Left lung (tissue), 10 donors: Measurements from ENCODE around the gene CUTC. TPM values are rescaled to one million over a fixed set of nuclear protein-coding genes. Genes with fewer than 3 reads are reported as not detected.

Source experiments
- ATAC-seq: fragments of 200-7000 bp; cut with Tn5 transposase; one replicate; pipeline ENCODE4 v1.9.1; 2020; ENCODE audit warnings: moderate library complexity
- DNase-seq, 4 donors: peaks; one replicate each; pipeline ENCODE4 v3.0.0-alpha.2; 2013 to 2020
- H3K27ac ChIP-seq, 2 donors: fragments of 200-600 bp; sonication (generic) in 1 of 2; one replicate each; pipeline versions ENCODE4 v1.5.0 to v1.8.0; 2020 to 2021
- H3K27me3 ChIP-seq, 2 donors: fragments of 200-600 bp; sonication (generic) in 1 of 2; one replicate each; pipeline versions ENCODE4 v1.5.0 to v1.8.0; 2020 to 2021
- H3K36me3 ChIP-seq, 2 donors: fragments of 200-600 bp; sonication (generic) in 1 of 2; one replicate each; pipeline versions ENCODE4 v1.5.0 to v1.8.0; 2020 to 2021
- H3K4me1 ChIP-seq, 2 donors: fragments of 200-600 bp; one replicate each; pipeline ENCODE4 v1.8.0; 2021
- H3K4me3 ChIP-seq, 2 donors: fragments of 200-600 bp; sonication (generic) in 1 of 2; one replicate each; pipeline versions ENCODE4 v1.5.0 to v1.8.0; 2020 to 2021; ENCODE audit warnings: mild to moderate bottlenecking in 1 of 2
- H3K9me3 ChIP-seq, 2 donors: fragments of 200-600 bp; sonication (generic) in 1 of 2; one replicate each; pipeline versions ENCODE4 v1.5.0 to v1.8.0; 2020 to 2021
- intact Hi-C, 2 donors: fragments of 100-400 bp; cut with DNase I; formaldehyde crosslinking; loops; one replicate each; pipeline versions ENCODE4 v1.11.2 to v1.14.2; 2022
- polyA plus RNA-seq, 6 donors: library from polyadenylated mRNA; unstranded; fragments of 120-200 nt; gene quantifications; one replicate each; pipeline ENCODE4 v1.2.1, GENCODE V29; 2013; ENCODE audit not compliant: insufficient read length in 6 of 6
- total RNA-seq, 2 donors: library from RNA; stranded (reverse); fragmentation: NEBNext Ultra II Directional; extraction: Animal tissue kit (Norgen Biotek cat#: 25700); gene quantifications; one replicate each; pipeline ENCODE4 v1.2.1, GENCODE V29; 2021
- TF ChIP-seq, protein P1 (sequence below), 2 donors: fragments of 200-600 bp; sonication (generic) in 1 of 2; IDR thresholded peaks; one replicate each; pipeline versions ENCODE4 v1.5.0 to v1.8.0; 2021; ENCODE audit warnings: antibody characterized with exemption in 2 of 2
- donor health status: DM: no; HTN: yes; CAD: no.
- donor health status: DM: no; HTN: no; CAD: no.

The CUTC gene
- total and polyA plus RNA-seq, 8 donors, result 12.3 to 28.4 (median 22.4) TPM

DNA sequence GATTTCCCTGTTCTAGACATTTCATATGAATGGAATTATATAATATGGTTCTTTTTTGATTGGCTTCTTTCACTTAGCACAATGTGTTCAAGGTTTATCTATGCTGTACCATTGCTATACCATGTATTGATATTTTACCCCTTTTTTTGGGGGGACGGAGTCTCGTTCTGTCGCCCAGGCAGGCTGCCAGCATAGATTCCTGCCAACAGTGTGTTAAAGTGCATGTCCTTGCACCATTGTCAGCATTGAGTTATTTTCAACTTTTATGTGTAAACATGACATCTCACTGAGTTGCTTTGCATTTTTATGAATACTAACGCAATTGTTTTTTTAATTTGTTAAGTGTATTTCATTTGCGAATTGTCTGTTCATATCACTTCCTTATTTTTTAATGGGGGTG is 55.3 kb downstream of the CUTC start:
- ATAC-seq, result no peak
- H3K27me3 ChIP-seq, result no peaks in the 10 kb centered on the region
- no peak overlapping the region for H3K4me3 ChIP-seq
- intact Hi-C loops, result no loop called here
- no peaks in the 10 kb centered on the region for H3K4me1 ChIP-seq
- no peaks in the 10 kb centered on the region for H3K36me3 ChIP-seq
- H3K9me3 ChIP-seq, result no peaks in the 10 kb centered on the region
- no peak overlapping the region for H3K27ac ChIP-seq
- TF ChIP-seq, protein P1, sequence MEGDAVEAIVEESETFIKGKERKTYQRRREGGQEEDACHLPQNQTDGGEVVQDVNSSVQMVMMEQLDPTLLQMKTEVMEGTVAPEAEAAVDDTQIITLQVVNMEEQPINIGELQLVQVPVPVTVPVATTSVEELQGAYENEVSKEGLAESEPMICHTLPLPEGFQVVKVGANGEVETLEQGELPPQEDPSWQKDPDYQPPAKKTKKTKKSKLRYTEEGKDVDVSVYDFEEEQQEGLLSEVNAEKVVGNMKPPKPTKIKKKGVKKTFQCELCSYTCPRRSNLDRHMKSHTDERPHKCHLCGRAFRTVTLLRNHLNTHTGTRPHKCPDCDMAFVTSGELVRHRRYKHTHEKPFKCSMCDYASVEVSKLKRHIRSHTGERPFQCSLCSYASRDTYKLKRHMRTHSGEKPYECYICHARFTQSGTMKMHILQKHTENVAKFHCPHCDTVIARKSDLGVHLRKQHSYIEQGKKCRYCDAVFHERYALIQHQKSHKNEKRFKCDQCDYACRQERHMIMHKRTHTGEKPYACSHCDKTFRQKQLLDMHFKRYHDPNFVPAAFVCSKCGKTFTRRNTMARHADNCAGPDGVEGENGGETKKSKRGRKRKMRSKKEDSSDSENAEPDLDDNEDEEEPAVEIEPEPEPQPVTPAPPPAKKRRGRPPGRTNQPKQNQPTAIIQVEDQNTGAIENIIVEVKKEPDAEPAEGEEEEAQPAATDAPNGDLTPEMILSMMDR (IDR thresholded peaks at IDR 0.05), result no peak
- DNase-seq, result no peak

DNA sequence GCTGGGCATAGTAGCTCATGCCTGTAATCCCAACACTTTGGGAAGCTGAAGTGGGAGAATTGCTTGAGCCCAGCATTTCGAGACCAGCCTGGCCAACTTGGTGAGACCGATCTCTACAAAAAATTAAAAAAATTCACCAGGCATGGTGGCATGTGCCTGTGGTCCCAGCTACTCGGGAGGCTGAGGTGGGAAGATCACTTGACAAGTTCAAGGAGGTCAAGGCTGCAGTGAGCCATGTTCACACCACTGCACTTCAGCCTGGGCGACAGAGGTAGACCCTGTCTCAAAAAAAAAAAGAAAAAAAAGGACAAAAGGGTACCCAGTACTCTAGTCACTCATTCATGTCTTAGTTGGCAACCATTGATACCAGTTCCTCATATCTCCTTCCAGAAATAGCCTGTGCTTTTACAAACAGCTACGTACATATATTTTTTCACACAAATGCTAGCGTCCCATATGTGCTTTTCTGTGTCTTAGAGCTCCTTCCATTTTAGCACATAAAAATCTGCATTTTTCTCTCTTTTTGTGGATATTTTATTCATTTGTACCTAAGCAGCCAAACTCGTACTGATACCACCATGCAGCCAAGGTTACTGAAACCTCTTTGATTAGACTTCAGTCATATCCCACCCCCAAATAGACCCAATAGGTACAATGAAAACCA is 55.9 kb downstream of the CUTC start:
- no peak for DNase-seq
- TF ChIP-seq, protein P1 (IDR thresholded peaks at IDR 0.05), result no peak
- intact Hi-C loops, result no loop called here
- H3K4me1 ChIP-seq, result no peaks in the 10 kb centered on the region
- H3K36me3 ChIP-seq, result no peaks in the 10 kb centered on the region
- ATAC-seq, result no peak
- peak overlapping the region in 1 of 2 donors; percentile 8 for H3K27ac ChIP-seq
- no peaks in the 10 kb centered on the region for H3K9me3 ChIP-seq
- no peaks in the 10 kb centered on the region for H3K27me3 ChIP-seq
- no peak overlapping the region for H3K4me3 ChIP-seq

DNA sequence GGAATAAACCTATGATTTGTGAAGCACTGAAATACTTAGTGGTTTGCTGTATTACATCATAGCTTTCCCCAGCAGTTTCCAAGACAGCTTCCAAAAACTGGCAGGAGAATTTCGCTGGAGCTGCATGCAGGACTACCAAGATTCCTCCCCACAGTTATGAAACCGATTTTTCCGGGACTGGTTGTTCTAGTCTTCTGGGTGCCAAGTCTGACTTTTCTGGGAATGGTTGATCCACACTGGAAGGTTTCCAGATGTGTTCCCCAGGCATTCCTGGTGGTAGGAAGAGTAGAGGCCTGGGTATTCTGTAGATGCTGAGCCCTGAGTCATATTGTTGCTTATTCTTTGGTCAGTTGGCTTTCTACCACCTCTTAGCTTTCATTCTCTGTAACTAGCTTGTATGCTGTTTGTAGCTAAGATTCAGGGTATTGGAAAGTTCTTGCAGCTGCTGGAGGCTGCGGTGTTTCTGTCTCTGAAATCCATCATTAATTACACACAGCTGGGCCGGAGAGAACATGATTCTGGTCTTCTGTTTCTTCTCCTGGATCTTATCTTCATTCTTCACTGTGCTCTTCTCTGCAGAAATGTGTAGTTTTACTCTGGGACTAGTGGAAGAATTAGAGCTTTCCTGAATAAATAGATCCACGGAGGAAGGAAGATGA is 56.7 kb downstream of the CUTC start:
- H3K4me1 ChIP-seq, result no peaks in the 10 kb centered on the region
- TF ChIP-seq, protein P1 (IDR thresholded peaks at IDR 0.05), result no peak
- no peaks in the 10 kb centered on the region for H3K36me3 ChIP-seq
- DNase-seq (peak in 1 of 4 donors; percentile 17), ATAC-seq (peak; percentile 72)
- H3K4me3 ChIP-seq, result no peak overlapping the region
- no peaks in the 10 kb centered on the region for H3K9me3 ChIP-seq
- intact Hi-C loops, result no loop called here
- H3K27me3 ChIP-seq, result no peaks in the 10 kb centered on the region
- H3K27ac ChIP-seq, result peak overlapping the region in 1 of 2 donors; percentile 8

DNA sequence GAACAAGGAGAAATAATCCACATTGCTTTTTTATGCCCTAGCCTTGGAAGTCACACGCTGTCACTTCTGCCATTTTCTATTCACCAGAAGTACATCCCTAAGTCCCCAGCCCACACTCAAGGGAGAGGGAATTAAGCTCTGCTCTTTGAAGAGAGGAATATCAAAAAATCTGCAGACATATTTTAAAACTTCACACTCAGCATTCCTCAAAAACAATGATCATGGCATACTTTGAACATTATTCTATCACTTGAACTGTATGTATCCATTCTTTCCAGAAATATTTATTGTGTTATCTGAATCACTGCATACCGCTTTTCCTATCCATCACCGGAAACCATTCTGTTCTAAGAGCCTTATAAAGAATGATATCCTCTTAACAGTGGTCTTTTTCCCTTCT is 59.8 kb downstream of the CUTC start:
- ATAC-seq, result no peak
- no peaks in the 10 kb centered on the region for H3K27me3 ChIP-seq
- no peaks in the 10 kb centered on the region for H3K4me1 ChIP-seq
- DNase-seq, result no peak
- no peak overlapping the region for H3K27ac ChIP-seq
- no peaks in the 10 kb centered on the region for H3K36me3 ChIP-seq
- no peaks in the 10 kb centered on the region for H3K9me3 ChIP-seq
- H3K4me3 ChIP-seq, result no peak overlapping the region
- intact Hi-C loops, result no loop called here
- TF ChIP-seq, protein P1 (IDR thresholded peaks at IDR 0.05), result no peak

DNA sequence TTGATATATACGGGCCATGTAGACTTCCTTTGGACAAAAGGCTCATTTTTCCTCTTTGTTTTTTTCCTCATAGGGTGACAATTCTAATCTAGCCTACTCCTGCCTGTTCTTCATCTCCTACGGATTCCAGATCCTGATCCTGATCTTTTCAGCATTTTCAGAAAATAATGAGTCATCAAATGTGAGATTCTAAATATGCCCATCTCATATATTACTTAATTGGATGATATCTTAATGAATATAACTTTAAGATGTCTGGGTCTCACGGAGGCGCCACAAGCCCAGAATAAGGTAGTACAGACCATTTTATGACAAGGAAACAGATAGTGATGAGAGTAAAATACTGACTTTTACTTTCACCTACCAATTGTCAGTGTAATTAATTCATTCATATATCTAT is 61.8 kb downstream of the CUTC start:
- Histone ChIP-seq H3K4me1 (no peaks in the 10 kb centered on the region), H3K27me3 (no peaks in the 10 kb centered on the region), H3K36me3 (no peaks in the 10 kb centered on the region), H3K9me3 (no peaks in the 10 kb centered on the region), H3K27ac (no peak overlapping the region), H3K4me3 (no peak overlapping the region)
- intact Hi-C loops, result no loop called here
- DNase-seq (no peak), ATAC-seq (no peak)
- TF ChIP-seq, protein P1 (IDR thresholded peaks at IDR 0.05), result no peak
